Mesenchymal stem cell (in vitro differentiated cells and primary cell): Measurements from ENCODE around the gene NUBP2.
A peak's percentile ranks its signal among the peaks of the same experiment; 100 is the strongest.

Source experiments
- DNase-seq: peaks from one replicate; pipeline ENCODE4 v3.0.0-alpha.2; 2013
- H2AFZ ChIP-seq: one replicate; pipeline ENCODE4 v1.6.1; 2013; ENCODE audit warnings: low read depth, mild to moderate bottlenecking, control low read depth, inconsistent platforms, low read length, moderate library complexity
- H2AK5ac ChIP-seq: 2 replicates; pipeline ENCODE4 v1.6.1; 2013; ENCODE audit warnings: low read length, moderate library complexity, mild to moderate bottlenecking, inconsistent platforms; ENCODE audit not compliant: severe bottlenecking
- H2BK120ac ChIP-seq: one replicate; pipeline ENCODE4 v1.6.1; 2013; ENCODE audit warnings: low read depth, mild to moderate bottlenecking, inconsistent platforms, low read length, moderate library complexity
- H2BK12ac ChIP-seq, 2 experiments: one replicate each; pipeline ENCODE4 v1.6.1; 2013; ENCODE audit warnings: inconsistent platforms in 2 of 2, low read length in 2 of 2, mild to moderate bottlenecking in 2 of 2, moderate library complexity in 2 of 2, control low read depth in 1 of 2
- H2BK15ac ChIP-seq: one replicate; pipeline ENCODE4 v1.6.1; 2013; ENCODE audit warnings: mild to moderate bottlenecking, low read depth, inconsistent platforms; ENCODE audit not compliant: poor library complexity, severe bottlenecking
- H2BK5ac ChIP-seq: 2 replicates; pipeline ENCODE4 v1.6.1; 2013; ENCODE audit warnings: low read depth, mild to moderate bottlenecking, low read length, control low read depth, inconsistent platforms; ENCODE audit not compliant: poor library complexity, severe bottlenecking
- H3K14ac ChIP-seq, 2 experiments: one replicate each; pipeline ENCODE4 v1.6.1; 2013; ENCODE audit warnings: inconsistent platforms in 2 of 2, low read length in 2 of 2, control low read depth in 1 of 2, mild to moderate bottlenecking in 1 of 2, moderate library complexity in 1 of 2
- H3K18ac ChIP-seq, 2 experiments: one replicate each; pipeline ENCODE4 v1.6.1; 2013; ENCODE audit warnings: inconsistent platforms in 2 of 2, low read length in 2 of 2, control low read depth in 1 of 2, low read depth in 1 of 2, mild to moderate bottlenecking in 1 of 2
- H3K23ac ChIP-seq, 2 experiments: one replicate each; pipeline ENCODE4 v1.6.1; 2013; ENCODE audit warnings: inconsistent platforms in 2 of 2, low read length in 2 of 2, mild to moderate bottlenecking in 2 of 2, moderate library complexity in 2 of 2, control low read depth in 1 of 2
- H3K27ac ChIP-seq: 2 replicates; pipeline ENCODE4 v1.5.1; 2013; ENCODE audit warnings: mild to moderate bottlenecking, moderate library complexity, low read length, control low read depth, inconsistent platforms; ENCODE audit not compliant: poor library complexity, severe bottlenecking
- H3K27me3 ChIP-seq, 2 experiments: 2 replicates each; pipeline versions ENCODE4 v1.6.1 to v1.7.0; 2013; ENCODE audit warnings: low read length in 2 of 2, mild to moderate bottlenecking in 2 of 2, moderate library complexity in 2 of 2, control low read depth in 1 of 2, inconsistent platforms in 1 of 2; ENCODE audit not compliant: control insufficient read depth in 1 of 2, insufficient read depth in 1 of 2
- H3K36me3 ChIP-seq, 2 experiments: 2 replicates each; pipeline versions ENCODE4 v1.6.1 to v1.7.0; 2013; ENCODE audit warnings: low read length in 2 of 2, control low read depth in 1 of 2, inconsistent platforms in 1 of 2, low read depth in 1 of 2, mild to moderate bottlenecking in 1 of 2; ENCODE audit not compliant: insufficient read depth in 2 of 2, control insufficient read depth in 1 of 2
- H3K4ac ChIP-seq, 2 experiments: one replicate each; pipeline ENCODE4 v1.6.1; 2013; ENCODE audit warnings: inconsistent platforms in 2 of 2, low read length in 2 of 2, mild to moderate bottlenecking in 2 of 2, moderate library complexity in 2 of 2, control low read depth in 1 of 2, low read depth in 1 of 2
- H3K4me1 ChIP-seq: 2 replicates; pipeline ENCODE4 v1.6.1; 2013; ENCODE audit warnings: low read depth, low read length, control low read depth; ENCODE audit not compliant: control insufficient read depth, insufficient read depth
- H3K4me2 ChIP-seq: 2 replicates; pipeline ENCODE4 v1.6.1; 2013; ENCODE audit warnings: low read length, mild to moderate bottlenecking, inconsistent platforms; ENCODE audit not compliant: poor library complexity, severe bottlenecking
- H3K4me3 ChIP-seq, 2 experiments: 2 replicates each; pipeline versions ENCODE4 v1.5.1 to v1.7.0; 2013; ENCODE audit warnings: low read length in 2 of 2, mild to moderate bottlenecking in 2 of 2, control low read depth in 1 of 2, low read depth in 1 of 2; ENCODE audit not compliant: insufficient read depth in 1 of 2
- H3K79me1 ChIP-seq: replicated peaks from 2 replicates; pipeline ENCODE4 v1.6.1; 2013; ENCODE audit warnings: mild to moderate bottlenecking, control low read depth, low read length, inconsistent platforms; ENCODE audit not compliant: poor library complexity, severe bottlenecking
- H3K9ac ChIP-seq: 2 replicates; pipeline ENCODE4 v1.7.0; 2013; ENCODE audit warnings: mild to moderate bottlenecking, low read length, moderate library complexity
- H3K9me3 ChIP-seq: 2 replicates; pipeline ENCODE4 v1.7.0; 2013; ENCODE audit warnings: mild to moderate bottlenecking, low read length; ENCODE audit not compliant: control insufficient read depth
- H4K8ac ChIP-seq: one replicate; pipeline ENCODE4 v1.6.1; 2013; ENCODE audit warnings: inconsistent platforms, mild to moderate bottlenecking, low read length, moderate library complexity
- H4K91ac ChIP-seq: one replicate; pipeline ENCODE4 v1.6.1; 2013; ENCODE audit warnings: mild to moderate bottlenecking, low read length, inconsistent platforms
- WGBS: methylation state at CpG from one replicate; pipeline ENCODE4 v1.1.7; 2013; ENCODE audit warnings: mixed read lengths; 5-methylcytosine and 5-hydroxymethylcytosine counted together

NUBP2 gene

GRCh38 chr16:1823821-1824220 is 41.1 kb downstream of the NUBP2 start:
- peak overlapping the region; percentile 38 for H3K9ac ChIP-seq
- no peak overlapping the region for H2AK5ac ChIP-seq
- H3K27me3 ChIP-seq: no peaks in the 10 kb centered on the region
- H3K27ac ChIP-seq: no peak overlapping the region
- no peak overlapping the region for H2BK15ac ChIP-seq
- H3K4me2 ChIP-seq: no peak overlapping the region
- H3K4me1 ChIP-seq: peaks cover 14% of the 10 kb centered on the region
- peak; percentile 50 for DNase-seq
- no peaks in the 10 kb centered on the region for H3K9me3 ChIP-seq
- H2AFZ ChIP-seq: no peak overlapping the region
- H3K79me1 ChIP-seq: peaks cover 36% of the 10 kb centered on the region
- no peak overlapping the region for H4K8ac ChIP-seq
- H2BK12ac ChIP-seq: no peak overlapping the region
- H3K14ac ChIP-seq: no peak overlapping the region
- H3K18ac ChIP-seq: no peak overlapping the region
- H3K4ac ChIP-seq: peak overlapping the region in 1 of 2 experiments; percentile 29
- WGBS: 61% methylated on average over 9 of the region's 9 CpGs
- no peak overlapping the region for H4K91ac ChIP-seq
- H2BK120ac ChIP-seq: no peak overlapping the region
- peak overlapping the region in 1 of 2 experiments; percentile 56 for H3K23ac ChIP-seq
- H2BK5ac ChIP-seq: no peak overlapping the region
- H3K4me3 ChIP-seq: no peak overlapping the region
- H3K36me3 ChIP-seq: peaks cover 21 to 40% of the 10 kb centered on the region in 2 experiments

- Histone ChIP-seq H3K18ac (no peak overlapping the region), H2AFZ (no peak overlapping the region), H3K9me3 (no peaks in the 10 kb centered on the region), H2BK5ac (no peak overlapping the region), H3K27me3 (no peaks in the 10 kb centered on the region), H3K9ac (peak overlapping the region; percentile 75), H3K14ac (no peak overlapping the region), H3K36me3 (peaks cover 28 to 30% of the 10 kb centered on the region in 2 experiments), H4K8ac (peak overlapping the region; percentile 47), H2BK15ac (no peak overlapping the region), H3K4me2 (peak overlapping the region; percentile 97), H2BK120ac (no peak overlapping the region), H2BK12ac (no peak overlapping the region), H2AK5ac (no peak overlapping the region), H4K91ac (no peak overlapping the region), H3K4me1 (peaks cover 20% of the 10 kb centered on the region), H3K79me1 (peaks cover 29% of the 10 kb centered on the region), H3K4me3 (peak overlapping the region in 1 of 2 experiments; percentile 95), H3K27ac (no peak overlapping the region), H3K4ac (no peak overlapping the region), H3K23ac (no peak overlapping the region)
- no peak for DNase-seq
- WGBS: 90% methylated on average over 15 of the region's 15 CpGs
Observed at GRCh38 chr16:1825381-1825863, 42.7 kb downstream of the NUBP2 start.

- peak overlapping the region; percentile 86 for H2AFZ ChIP-seq
- H3K9me3 ChIP-seq: no peaks in the 10 kb centered on the region
- H3K27ac ChIP-seq: no peak overlapping the region
- H2BK12ac ChIP-seq: no peak overlapping the region
- H3K9ac ChIP-seq: peak overlapping the region; percentile 75
- H3K36me3 ChIP-seq: peaks cover 25 to 32% of the 10 kb centered on the region in 2 experiments
- peak; percentile 55 for DNase-seq
- no peak overlapping the region for H2AK5ac ChIP-seq
- peak overlapping the region; percentile 97 for H3K4me2 ChIP-seq
- peak overlapping the region; percentile 45 to 79 for H3K18ac ChIP-seq
- H3K14ac ChIP-seq: no peak overlapping the region
- no peak overlapping the region for H2BK5ac ChIP-seq
- no peak overlapping the region for H2BK15ac ChIP-seq
- WGBS: 6% methylated on average over 77 of the region's 96 CpGs
- H3K23ac ChIP-seq: no peak overlapping the region
- peak overlapping the region; percentile 36 for H4K8ac ChIP-seq
- H3K4me3 ChIP-seq: peak overlapping the region; percentile 95 to 96
- H3K79me1 ChIP-seq: peaks cover 29% of the 10 kb centered on the region
- no peak overlapping the region for H4K91ac ChIP-seq
- no peak overlapping the region for H3K4ac ChIP-seq
- no peak overlapping the region for H2BK120ac ChIP-seq
- peaks cover 20% of the 10 kb centered on the region for H3K4me1 ChIP-seq
- no peaks in the 10 kb centered on the region for H3K27me3 ChIP-seq
Observed at GRCh38 chr16:1825864-1826690, 43.3 kb downstream of the NUBP2 start.
